ENCODE data around the gene CXCL17.

Gene CXCL17

GRCh38 chr19:42402376-42403116 is 40.2 kb downstream of the CXCL17 start:
- Histone ChIP-seq H3K4me3 (replicated peaks; ENCODE audit: insufficient read depth, low read length) (no peak overlapping the region), H3K27me3 (ENCODE audit: insufficient read depth, poor library complexity, severe bottlenecking) (no peaks in the 10 kb centered on the region), H3K27ac (replicated peaks) (no peak overlapping the region)
- no peak for TF ChIP-seq SPI1 (IDR thresholded peaks at IDR 0.05; ENCODE audit: borderline replicate concordance, low read depth)
- no peak for TF ChIP-seq CTCF (IDR thresholded peaks at IDR 0.05; ENCODE audit: insufficient read depth, low read length)
- no peak for TF ChIP-seq POLR2AphosphoS5 (IDR thresholded peaks at IDR 0.05; ENCODE audit: low read depth)
- TF ChIP-seq REST (IDR thresholded peaks at IDR 0.05; ENCODE audit: insufficient replicate concordance, low read depth) = no peak
- no peak for TF ChIP-seq GABPA (IDR thresholded peaks at IDR 0.05; ENCODE audit: low read depth)
- DNase-seq (ENCODE audit: low read depth in 1 of 2, low spot score in 1 of 2) = no peak

- no peak overlapping the region for H3K27ac ChIP-seq (replicated peaks)
- peak; percentile 68 to 71 for DNase-seq (ENCODE audit: low read depth in 1 of 2, low spot score in 1 of 2)
- no peak for TF ChIP-seq REST (IDR thresholded peaks at IDR 0.05; ENCODE audit: insufficient replicate concordance, low read depth)
- no peak for TF ChIP-seq GABPA (IDR thresholded peaks at IDR 0.05; ENCODE audit: low read depth)
- peak; percentile 49; the same call in 1 of the 2 replicates for TF ChIP-seq POLR2AphosphoS5 (IDR thresholded peaks at IDR 0.05; ENCODE audit: low read depth)
- peak; percentile 65 for TF ChIP-seq CTCF (IDR thresholded peaks at IDR 0.05; ENCODE audit: insufficient read depth, low read length)
- no peak for TF ChIP-seq SPI1 (IDR thresholded peaks at IDR 0.05; ENCODE audit: borderline replicate concordance, low read depth)
- no peaks in the 10 kb centered on the region for H3K27me3 ChIP-seq (ENCODE audit: insufficient read depth, poor library complexity, severe bottlenecking)
- H3K4me3 ChIP-seq (replicated peaks; ENCODE audit: insufficient read depth, low read length) = peak overlapping the region; percentile 44
Measured at GRCh38 chr19:42401365-42402303, 41.1 kb downstream of the CXCL17 start.

GRCh38 chr19:42400404-42400803 is 42.3 kb downstream of the CXCL17 start:
- TF ChIP-seq REST (IDR thresholded peaks at IDR 0.05; ENCODE audit: insufficient replicate concordance, low read depth) = no peak
- TF ChIP-seq POLR2AphosphoS5 (IDR thresholded peaks at IDR 0.05; ENCODE audit: low read depth) = no peak
- no peak for TF ChIP-seq GABPA (IDR thresholded peaks at IDR 0.05; ENCODE audit: low read depth)
- no peak for TF ChIP-seq SPI1 (IDR thresholded peaks at IDR 0.05; ENCODE audit: borderline replicate concordance, low read depth)
- TF ChIP-seq CTCF (IDR thresholded peaks at IDR 0.05; ENCODE audit: insufficient read depth, low read length) = no peak
- no peak for DNase-seq (ENCODE audit: low read depth in 1 of 2, low spot score in 1 of 2)
- no peaks in the 10 kb centered on the region for H3K27me3 ChIP-seq (ENCODE audit: insufficient read depth, poor library complexity, severe bottlenecking)
- H3K27ac ChIP-seq (replicated peaks) = no peak overlapping the region
- no peak overlapping the region for H3K4me3 ChIP-seq (replicated peaks; ENCODE audit: insufficient read depth, low read length)
